Non-pigmented ciliary epithelial cell (primary cell): ENCODE results near the gene OGDHL.
"Not testable (repeated sequence)": the region's sequence is repeated elsewhere in the genome, so short reads cannot be mapped to it uniquely, and the experiment has no call there.

Source experiments
- DNase-seq: peaks from one replicate; pipeline ENCODE4 v3.0.0-alpha.2; 2010; ENCODE audit warnings: low read depth

Gene OGDHL

GRCh38 chr10:49756031-49756430 lies 6.1 kb downstream of the OGDHL start:
- no peak for DNase-seq

DNA sequence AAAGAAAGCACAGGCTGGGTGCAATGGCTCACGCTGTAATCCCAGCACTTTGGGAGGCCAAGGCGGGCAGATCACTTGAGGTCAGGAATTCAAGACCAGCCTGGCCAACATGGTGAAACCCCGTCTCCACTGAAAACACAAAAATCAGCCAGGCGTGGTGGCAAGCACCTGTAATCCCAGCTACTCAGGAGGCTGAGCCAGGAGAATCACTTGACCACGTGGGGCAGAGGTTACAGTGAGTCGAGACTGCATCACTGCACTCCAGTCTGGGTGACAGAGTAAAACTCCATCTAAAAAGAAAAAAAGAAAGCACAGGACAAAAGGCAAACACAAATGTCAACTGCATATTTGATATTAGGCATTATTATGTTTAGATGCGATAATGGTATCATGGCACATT lies 7.2 kb downstream of the OGDHL start:
- DNase-seq: not testable (repeated sequence)

- DNase-seq: no peak
Measured at GRCh38 chr10:49752584-49752983, 9.5 kb downstream of the OGDHL start.

DNA sequence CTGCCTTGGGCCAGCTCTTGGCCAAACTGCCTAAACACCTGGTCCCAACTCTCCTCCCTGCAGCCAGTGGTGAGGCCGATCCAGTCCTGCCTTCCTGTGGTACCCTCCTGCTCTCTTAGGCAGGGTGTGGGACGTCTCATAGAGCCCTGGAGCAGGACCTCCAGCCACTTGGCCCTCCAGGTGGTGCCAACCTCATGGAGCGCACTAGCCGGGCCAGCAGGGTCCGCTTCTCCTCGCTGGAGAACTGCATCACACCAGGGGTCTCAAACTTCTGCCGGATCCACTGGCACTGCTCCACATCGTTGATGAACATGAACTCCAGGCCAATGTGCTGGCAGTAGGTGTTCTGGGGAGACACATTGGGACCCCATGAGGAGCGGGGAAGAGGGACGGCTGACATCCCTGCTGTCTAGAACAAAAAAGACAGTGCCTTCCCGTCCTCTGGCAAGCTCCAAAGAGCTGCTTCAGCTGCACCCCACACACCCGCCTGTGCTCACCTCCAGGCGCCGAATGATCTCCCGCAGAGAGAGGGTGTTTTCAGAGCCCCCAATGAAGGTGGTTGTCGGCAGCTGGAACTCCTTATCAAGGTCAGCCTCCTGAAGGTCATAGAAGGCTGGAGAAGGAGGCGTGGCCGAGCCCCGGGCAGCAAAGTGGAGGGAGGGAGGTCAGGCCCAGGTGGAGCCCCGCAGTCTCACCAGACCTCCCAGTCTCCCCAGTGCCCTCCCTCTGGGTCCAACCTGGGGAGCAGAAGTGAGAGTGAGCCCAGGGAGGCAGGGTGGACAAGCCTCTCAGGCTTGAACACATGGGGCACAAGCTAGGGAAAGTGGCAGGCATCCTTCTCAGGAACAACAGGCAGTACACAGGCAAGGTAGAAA lies 10.2 kb downstream of the OGDHL start:
- no peak for DNase-seq

DNA sequence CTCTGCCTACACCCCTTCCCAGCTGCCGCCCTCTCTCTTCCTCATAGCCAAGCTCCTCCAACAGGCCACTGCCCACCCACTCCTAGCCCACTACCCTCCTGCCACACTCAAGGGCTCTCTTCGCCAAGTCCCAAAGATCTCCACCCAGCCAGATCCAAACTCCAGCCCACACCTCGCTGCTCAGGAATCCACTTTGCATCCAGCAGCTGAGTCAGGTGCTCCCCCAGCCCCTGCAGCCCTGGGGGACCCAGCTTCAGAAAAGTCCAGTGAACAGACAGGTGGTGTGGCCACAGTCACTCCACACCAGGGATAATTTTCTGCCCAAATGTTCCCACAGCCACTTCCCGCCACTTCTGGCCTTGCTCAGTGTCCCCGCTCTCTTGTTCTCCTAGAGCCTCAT lies 10.9 kb downstream of the OGDHL start:
- no peak for DNase-seq

GRCh38 chr10:49750546-49750945 lies 11.6 kb downstream of the OGDHL start:
- DNase-seq: no peak

DNA sequence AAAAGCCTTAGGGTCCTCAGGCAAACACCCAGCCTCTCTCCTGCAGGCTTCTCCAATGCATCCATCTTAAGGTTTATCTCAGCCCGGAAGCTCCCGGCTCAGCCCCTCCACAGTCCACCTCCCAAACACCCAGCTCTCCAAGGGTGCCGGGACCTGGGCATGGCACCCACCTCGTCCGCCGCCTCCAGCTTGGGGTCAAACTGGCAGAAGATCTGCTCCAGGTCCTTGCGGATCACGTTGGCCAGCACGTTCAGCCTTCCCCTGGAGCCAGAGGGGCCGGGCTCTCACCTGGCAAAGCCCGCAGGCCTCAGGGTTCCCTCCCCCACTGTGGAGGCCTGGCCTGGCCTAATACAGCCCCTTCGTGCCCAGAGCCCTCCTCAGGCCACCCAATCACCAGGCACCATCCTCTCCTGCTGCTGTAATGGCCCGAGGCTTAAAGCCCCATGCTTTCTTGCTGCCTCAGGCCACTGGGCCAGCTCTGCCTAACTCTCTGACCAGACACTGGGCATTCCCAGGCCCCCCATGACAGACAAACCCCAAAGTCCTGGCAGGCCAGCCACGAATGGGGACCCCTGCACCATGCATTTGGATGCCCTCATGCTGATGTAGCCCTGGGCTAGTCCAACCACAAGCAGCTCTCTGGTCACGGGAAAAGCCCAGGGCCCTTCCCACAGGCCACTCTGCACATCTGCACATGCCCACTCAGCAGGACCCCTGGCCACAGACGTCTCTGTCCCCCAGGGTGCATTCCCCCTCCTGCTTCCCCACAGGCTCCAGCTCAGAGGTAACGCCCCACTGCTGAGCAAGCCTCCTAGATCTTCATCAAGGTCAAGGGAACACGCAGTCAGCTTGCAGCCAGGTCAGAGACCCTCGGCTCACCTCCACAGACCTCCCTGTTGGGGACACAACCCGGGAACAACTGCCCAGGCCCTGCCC lies 12.3 kb downstream of the OGDHL start:
- DNase-seq: no peak

GRCh38 chr10:49749144-49749543 lies 13.0 kb downstream of the OGDHL start:
- no peak for DNase-seq

DNA sequence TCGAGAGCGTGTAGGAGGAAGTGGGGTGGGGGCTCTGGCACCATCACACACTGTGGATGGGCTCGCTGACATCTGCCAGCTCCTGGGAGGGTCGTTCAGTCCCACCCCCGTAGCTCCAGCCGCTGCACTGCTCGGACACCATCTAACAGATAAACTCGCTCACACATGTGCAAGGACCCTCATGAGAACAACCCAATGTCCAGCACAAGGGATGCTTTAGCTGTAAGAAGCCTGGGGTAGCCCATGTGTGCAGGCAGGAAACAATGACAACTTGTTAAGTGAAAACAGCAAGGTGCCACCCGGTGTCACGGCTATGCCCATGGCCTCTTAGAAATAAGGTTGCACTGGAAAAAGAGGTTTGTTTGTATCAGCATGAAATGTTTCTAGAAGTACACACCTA lies 14.1 kb downstream of the OGDHL start:
- no peak for DNase-seq

DNA sequence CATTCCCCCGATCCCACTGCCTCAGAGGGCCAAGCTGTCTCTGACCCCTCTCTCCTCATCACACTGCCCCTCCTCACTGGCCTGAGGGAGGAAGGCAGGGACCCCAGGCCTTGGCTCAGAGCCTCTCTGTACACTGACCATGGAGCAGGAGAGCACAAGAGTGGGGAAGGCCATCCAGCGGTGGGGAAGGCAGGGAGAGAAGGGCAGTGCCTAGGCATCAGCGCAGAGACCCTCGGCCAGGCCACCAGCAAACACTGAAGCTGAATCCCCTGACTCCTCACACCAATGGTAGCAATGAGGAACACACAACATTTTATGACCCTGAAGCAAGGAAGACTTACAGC lies 14.8 kb downstream of the OGDHL start:
- DNase-seq: no peak

- DNase-seq: no peak
Measured at GRCh38 chr10:49746626-49747302, 15.4 kb downstream of the OGDHL start.

- no peak for DNase-seq
Measured at GRCh38 chr10:49745756-49746155, 16.4 kb downstream of the OGDHL start.

GRCh38 chr10:49744924-49745605 lies 17.1 kb downstream of the OGDHL start:
- DNase-seq: no peak

- no peak for DNase-seq
Measured at GRCh38 chr10:49744091-49744685, 17.9 kb downstream of the OGDHL start.

- no peak for DNase-seq
Measured at GRCh38 chr10:49743464-49744075, 18.6 kb downstream of the OGDHL start.

DNA sequence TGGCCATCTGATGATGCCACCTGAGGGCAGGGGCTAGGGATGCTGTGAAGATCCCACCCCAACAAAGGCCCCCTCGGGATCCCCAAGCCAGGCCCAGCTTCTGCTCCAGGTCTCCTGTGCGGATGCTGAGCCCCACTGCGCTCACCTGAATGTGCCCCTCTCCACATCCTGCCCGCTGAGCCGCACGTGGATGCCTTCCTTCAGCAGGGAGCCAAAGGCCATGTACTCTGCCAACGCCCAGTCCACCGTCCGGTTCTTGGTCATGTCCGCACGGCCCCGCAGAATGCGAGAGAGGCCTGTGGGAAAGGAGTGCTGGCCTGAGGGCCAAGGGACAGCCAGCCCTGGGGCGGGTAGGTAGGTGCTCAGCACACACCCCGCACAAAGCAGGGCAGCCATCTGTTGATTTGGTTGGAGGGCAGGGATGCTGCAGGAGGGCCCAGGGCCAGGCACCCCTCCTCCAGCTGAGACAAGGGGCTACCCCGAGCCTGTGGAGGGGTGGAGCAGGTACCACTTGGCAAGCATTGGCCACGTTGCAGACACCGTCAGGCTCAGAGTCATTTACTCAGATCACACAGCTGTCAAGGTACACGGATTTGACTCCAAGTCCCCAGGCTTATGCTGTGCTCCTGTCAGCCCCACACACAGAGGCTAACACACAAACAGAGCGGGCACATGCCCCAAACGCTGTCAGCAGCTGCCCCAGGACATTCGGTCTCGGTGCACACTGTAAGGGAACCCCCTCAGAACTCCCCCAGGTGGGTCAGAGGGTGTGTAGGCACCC lies 19.2 kb downstream of the OGDHL start:
- DNase-seq: no peak

DNA sequence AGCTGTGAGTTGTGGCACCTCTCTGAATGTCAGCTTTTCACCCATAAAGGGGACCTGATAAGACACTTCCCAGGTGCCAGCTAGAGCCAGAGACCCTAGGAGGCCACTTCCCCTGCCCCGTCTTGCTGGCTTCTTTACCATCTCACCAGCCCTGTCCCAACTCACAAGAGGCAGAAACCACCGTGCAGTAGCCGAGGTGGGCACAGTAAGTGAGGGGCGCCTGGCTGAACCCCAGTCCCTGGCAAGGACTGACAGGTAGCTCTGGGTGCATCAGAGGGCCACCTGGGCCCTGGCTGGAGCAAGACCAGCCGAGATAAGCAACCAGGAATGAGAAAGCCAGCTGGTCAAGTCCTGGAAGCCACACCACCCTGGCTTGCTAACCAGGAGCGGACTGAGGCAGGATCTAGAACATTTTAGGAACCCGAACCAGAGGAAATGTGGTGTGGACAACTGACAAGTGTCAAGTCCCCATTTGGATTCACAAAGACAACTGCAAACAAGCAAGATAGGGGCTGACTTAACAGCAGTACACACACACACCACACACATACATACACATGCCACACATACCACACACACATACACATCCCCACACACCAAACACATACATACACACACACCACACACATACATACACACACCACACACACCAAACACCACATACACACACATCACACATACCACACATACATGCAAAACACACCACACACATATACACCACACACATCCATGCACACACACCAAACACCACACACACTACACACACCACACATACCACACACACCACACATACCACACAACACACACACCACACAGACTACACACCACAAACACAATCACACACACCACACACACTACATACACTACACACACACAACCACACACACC lies 20.8 kb downstream of the OGDHL start:
- DNase-seq: no peak

- DNase-seq: no peak
Measured at GRCh38 chr10:49740346-49741107, 21.6 kb downstream of the OGDHL start.
